Measurements from ENCODE around the gene MED26.
A peak's percentile ranks its signal among the peaks of the same experiment; 100 is the strongest.

Gene MED26

DNA sequence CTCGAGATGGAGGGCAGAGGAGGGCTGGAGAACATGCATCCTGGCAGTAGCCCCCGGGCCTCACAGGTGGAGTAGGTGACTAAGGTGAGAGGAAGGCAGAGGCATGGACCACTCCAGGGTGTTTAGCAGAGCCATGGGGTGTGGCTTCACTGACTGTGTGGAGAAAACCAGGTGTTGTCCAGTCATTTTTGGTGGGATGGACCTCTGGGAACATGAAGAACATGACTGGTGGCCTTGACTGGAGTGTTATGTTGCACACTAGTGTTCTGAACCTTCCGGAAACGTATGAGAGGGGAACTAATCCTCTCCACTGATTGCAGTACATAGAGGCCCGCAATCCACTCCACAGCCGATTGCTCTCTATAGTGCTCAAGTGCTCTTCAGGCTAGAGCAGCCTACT, 16.9 kb downstream of the MED26 start:
- no peak for DNase-seq

DNA sequence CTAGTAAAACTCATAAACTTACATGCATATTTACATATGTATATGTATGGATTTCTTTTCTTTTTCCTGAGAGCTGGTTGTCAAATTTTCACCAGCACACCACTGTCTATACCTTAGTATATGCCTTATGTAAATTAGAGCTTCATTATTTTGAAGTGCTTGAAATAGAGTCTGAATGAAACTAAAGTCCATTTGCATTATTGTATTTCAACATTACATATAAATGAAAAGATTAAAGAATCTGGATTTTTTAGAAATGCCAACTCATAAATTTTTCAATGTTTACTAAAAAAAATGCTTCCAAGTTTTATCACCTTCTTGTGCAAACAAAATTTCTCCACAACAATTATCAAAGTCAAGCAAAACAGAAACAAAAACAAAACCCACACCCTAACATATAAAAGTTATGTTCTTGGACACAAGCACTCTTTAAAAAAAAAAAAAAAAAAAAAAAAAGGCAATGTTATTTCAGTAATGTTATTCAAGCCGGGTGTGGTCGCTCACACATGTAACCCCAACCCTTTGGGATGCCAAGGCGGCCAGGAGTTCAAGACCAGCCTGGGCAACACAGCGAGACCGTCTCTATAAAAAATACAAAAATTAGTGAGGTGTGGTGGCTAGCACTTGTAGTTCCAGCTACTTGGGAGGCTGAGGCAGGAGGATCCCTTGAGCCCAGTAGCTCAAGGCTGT, 18.3 kb downstream of the MED26 start:
- DNase-seq = no peak

DNA sequence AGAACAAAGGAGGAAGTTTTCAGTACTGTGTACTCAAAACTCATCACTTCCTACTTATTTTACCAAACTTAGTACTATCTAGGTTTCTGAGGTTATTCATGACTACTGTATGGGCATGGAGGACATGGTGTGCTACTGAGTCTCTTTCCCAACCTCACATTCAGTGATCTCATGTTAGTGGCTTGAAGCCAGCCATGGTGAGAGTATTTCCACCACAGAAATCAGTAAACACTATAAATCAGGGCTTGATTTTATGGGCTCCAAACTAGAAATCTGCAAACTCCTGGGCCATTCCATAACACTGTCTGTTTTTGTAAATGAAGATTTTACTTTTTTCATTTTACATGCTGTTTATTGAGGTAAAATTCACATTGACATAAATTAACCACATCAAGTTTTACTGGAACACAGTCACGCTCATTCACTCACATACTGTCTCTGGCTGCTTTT, 19.7 kb downstream of the MED26 start:
- DNase-seq = no peak

DNA sequence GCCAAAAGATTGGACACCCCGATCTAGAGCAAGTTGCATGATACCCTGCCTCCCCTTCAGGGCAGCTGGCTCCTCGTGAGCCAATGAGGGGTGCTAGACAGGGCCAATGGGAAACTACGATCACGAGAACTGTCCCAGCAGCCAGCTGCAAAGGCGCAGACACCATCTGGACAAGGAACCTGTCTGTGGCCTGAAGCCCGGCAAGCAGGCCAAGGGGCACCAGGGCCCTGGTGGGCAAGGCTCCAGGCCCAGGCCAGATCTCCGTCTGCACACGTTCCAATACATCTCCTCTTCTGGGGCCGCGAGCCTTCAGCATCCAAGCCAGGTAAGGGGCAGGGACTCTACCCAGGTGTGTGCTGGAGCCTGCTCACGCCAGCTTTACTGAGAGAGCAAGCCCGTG, 20.2 kb downstream of the MED26 start:
- no peak for DNase-seq

DNA sequence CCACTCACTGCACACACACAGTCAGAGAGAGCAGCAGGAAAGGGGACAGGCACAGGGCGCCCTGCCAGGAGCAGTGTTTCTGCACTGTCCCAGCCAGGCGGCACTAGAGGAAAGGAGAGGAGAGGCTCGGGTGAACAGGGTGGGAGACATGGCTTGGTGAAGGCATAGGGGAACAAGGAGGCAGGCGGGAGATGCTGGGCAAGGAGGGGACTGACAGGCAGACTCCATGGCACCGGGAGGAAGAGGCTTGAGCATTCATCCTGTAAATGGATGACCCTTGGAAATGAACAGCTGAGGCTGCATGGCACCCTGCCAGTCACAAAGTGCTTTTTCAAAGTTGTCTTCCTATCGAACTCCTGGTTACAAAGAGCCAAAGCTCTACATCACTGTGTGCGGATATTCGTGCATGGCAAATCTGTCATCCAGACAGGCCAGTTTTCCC, 22.4 kb downstream of the MED26 start:
- DNase-seq = no peak

DNA sequence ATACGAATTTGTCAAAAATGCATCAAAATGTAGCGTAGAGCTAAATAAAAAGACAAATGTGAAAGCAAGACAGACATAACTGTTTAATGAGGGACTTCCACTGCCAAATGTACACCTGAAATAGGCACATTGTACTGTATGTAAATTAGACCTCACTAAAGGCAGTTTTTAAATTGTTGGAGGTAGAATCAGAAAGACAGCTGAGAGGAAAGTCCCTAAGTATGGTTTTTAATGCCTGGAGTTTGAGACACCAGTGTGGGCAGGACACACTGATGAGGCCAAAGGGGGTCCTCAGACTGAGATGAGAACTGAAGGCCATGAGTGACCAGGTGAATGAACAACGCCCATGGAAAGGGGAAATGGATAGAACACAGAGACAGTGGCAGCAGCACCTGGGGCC, 22.9 kb downstream of the MED26 start:
- no peak for DNase-seq

DNA sequence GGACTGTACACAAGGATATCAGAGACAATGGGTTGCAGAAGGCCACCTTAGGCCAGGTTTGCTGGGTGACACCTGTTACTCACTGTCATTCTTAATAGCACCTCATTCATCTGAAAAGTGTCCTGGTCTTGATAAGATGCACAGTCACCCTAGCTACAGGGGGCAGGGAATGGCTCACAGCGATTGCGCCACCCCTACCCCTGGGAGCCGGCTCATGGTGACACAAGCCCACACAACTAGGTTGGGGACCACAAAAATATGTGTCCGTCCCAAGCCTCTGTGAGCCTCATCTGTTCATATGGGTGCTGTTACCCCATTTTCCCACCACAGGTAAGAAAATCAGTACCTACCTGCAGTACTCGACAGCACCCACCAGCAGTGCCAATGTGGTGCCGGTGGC, 23.4 kb downstream of the MED26 start:
- no peak for DNase-seq

DNA sequence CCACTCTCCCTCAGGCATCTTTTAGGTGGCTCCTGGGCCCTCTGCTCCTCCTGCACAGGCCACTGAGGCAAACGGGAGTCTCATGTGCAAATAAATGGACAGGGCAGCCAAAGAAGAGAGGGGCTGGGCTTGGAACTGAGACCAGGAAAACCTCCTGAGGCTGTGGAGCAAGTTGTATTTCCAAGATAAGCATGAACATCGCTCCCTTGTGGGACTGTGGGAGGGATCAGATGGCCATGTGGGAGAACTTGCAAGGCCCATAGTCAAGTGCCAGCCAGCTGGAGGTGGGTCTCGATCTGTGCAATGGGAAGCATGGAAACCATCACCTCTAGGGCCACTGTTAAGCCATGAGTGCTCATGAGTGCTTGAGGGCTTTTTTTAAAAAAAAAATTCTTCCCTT, 24.9 kb downstream of the MED26 start:
- no peak for DNase-seq

DNA sequence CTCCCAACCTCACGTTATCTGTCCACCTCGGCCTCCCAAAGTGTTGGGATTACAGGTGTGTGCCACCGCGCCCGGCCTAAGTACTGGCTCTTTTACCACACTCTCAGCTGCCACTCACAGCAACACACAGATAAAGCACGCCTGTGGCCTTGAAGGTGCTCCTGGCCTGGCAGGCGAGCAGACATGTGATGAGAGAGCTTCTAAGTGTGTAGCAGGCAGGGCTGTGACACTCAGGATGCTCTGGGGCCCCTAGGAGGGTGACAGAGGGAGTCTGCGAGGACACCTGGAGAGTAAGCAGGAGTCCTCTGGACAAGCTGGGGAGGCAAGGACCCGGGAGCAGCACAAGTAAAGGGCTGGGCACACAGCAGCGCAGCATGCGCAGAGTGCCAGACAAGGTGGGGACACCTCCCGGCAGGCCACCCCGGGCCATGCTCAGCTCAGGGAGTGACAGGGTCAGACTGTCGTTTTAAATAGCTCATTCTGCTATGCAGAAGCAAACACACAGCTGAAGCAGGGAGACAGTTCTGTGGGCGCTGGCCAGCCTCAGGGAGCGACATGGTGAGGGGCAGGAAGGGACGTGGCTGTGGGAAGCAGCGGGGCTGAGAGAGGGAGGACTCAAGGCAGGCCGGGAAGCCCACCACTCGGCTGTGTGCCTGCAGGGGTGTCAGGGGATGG, 26.5 kb downstream of the MED26 start:
- no peak for DNase-seq

DNA sequence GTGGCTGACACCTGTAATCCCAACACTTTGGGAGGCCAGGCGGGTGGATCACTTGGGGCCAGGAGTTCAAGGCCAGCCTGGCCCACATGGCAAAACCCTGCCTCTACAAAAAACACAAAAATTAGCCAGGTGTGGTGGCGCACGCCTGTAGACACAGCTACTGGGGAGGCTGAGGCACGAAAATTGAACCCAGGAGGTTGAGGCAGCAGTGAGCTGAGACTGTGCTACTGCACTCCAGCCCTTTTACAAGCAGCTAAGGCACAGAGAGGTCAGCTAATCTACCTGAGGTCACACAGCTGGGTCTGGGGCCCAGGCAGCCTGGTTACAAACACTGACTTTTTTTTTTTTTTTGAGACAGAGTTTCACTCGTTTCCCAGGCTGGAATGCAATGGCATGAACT, 27.2 kb downstream of the MED26 start:
- no peak for DNase-seq

DNA sequence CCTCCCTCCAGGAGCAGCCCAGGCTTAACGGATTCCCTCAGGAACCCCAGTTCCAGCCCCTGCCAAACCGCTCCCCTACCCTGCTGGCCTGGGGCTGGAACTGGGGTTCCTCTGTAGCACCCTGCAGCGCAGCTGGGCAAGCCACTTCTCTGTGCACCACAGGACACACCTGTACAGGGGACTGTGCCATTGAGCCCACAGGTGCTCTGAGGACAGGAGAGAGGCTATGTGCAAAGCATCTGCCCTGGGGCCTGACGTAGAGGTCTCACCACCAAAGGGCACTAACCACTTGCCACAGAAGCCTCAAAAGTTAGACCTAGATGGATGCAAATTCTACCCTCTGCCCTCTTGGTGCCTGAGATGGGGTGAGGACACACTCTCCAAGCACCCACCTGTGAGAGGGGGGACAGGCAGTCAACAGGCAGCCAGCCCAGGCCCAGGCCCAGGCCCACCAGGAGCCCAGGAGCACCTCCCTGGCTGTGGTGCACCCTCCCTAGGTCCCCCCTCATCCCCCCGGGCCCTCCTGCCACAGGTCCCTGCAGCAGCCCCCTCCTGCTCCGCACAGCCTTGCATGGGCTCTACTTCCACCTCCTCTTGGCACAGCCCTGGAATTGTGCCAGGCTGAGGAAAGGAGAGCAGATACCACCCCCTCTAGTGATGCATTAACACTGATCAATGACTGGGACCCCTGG, 28.2 kb downstream of the MED26 start:
- no peak for DNase-seq

DNA sequence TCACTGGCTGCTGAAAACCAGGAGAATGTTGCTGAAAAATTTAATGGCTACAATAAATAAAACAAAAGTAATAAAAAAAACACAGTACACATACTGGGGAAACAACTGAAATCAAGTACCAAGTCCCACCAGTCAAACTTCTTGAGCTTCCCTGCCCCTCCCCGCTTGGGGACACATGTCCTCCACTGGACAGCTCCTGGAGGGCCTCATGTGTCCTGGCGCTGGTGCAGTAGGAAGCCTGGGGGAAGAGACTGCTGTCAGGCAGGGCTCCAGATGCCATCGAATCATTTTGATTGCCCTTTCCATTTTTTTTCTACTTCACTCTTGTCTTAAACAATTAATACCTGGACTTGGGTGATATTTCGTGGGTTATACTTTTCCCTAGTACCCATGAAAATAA, 29.2 kb downstream of the MED26 start:
- DNase-seq = no peak

DNA sequence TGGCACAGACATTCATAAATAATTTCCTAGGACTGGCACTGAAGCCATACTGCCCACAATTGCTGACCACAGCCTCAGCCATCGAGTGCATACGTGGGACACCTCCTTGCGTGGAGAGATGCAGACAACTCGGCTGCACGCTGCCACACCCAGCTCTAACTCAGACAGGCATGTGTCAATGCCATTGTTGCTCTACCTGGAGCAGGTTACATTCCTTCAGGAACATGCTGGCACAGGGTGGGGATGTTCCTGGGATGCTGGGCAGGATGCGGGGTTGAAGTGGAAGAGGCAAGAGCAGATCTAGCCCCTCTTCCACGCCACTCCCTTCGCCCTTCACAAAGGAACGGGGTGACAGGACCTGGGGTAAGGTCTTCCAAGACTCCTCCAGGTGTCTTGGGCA, 31.6 kb downstream of the MED26 start:
- DNase-seq = no peak

DNA sequence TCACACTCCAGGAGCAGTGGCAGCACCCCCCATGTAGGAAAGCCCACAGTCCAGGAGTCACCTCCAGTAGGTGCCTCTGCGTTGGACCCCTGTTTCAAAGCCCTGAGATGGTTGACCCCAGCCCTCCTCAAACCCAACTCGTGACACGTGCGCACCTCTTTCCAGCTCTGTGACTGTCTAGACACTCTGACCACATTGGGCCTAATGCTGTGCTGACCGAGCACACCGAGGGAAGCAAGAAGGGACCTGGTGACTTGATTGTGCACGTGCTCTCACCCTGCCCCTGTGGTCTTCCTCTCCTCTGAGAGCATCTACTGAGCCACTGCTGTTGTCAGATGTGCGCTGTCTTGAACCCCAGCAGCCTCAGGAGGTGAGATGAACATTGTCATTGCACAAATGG, 32.9 kb downstream of the MED26 start:
- DNase-seq = no peak

DNA sequence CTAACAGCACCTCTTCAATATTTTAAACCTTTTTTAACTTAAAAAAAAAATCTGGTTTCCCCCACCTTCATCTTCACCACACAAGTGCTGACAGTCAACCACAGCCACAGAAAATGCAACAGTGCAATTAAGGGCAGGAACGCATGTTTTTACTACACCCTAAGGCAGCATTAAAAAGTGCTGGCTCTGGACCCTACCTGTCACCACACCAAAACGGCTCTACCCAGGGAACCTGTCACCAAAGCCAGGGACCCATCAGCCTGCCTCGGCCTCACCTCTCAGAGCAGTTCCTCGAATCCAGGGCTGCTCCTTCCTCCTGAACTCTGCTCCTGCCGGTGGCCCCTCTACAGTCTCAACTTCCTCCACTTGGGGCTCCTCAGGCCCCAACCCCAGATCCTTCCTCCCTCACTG, 33.3 kb downstream of the MED26 start:
- peak; percentile 13 to 76 (median 49) for DNase-seq

DNA sequence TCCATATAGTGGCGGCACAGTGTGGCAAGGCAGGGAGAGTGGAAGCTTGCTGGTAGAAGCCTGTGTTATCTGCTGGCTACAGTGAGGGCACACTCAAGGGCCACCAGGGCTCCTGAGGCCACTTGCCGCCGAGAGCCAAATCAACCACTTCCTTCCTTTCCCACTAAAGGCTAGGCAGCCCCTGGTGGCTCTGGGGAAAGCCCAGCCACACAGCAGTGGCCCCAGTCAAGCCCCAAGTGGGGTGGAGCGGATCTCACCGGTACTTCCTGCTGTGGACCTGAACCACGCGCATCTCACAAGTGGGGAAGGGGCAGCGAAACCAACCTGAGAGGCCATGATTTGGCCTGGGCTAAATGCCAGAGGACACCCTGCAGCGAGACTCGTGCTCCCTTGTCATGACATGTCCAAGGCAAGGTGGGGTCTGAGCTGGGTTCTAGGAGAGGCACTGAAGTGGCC, 33.8 kb downstream of the MED26 start:
- DNase-seq = peak in 2 of 6 experiments; percentile 26 to 42

DNA sequence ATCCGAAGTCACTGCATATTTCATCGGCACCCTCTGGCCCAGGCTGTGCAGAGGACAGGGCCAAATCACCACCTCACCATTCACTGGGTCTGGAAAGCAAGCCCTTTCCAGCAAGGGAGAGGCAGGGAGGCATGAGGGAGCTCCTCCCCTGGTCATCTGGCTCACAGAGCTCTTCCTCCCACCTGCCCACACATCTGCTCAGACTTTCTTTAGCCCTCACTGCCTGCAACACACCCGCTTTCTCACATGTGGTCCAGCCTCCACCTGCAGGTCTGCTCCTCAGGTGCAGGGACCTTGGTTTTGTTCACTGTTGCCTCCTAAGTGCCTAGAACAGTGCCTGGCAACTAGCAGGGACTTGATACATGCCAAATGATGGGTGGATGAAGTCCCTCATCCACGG, 34.8 kb downstream of the MED26 start:
- no peak for DNase-seq

DNA sequence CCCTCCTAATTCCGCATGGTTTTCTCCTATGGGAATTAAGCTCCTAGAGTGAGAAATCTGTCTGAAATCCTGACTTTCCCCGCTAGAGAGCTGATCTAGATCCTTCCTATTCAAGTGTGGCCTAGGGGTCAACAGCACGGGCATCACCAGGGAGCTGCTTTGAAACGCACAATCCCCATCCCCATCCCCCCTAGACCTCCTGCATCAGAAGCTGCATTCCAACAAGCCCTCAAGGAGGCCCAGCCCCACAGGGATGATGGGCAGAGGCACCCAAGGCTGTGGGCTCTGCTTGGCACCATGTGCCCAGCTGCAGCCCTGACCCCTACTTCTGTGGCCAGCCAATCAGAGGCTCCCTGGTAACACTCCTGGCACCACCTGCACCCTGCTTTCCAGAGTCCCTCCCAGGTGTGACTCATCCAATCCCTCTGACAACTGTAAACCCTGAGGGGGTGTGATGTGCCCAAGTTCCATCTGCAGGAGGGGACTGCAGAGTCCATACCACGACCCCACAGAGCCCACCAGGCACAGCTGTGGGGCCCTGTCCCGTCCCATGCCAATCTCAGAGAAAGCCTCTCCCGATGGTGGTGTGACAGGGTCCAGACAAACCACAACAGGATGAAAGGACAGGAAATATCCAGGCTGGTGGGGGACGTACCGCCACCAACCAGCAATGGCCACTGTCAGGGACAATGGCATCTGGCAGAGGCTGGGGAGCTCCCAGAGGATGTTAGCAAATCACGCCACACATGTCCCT, 36.0 kb downstream of the MED26 start:
- no peak for DNase-seq

DNA sequence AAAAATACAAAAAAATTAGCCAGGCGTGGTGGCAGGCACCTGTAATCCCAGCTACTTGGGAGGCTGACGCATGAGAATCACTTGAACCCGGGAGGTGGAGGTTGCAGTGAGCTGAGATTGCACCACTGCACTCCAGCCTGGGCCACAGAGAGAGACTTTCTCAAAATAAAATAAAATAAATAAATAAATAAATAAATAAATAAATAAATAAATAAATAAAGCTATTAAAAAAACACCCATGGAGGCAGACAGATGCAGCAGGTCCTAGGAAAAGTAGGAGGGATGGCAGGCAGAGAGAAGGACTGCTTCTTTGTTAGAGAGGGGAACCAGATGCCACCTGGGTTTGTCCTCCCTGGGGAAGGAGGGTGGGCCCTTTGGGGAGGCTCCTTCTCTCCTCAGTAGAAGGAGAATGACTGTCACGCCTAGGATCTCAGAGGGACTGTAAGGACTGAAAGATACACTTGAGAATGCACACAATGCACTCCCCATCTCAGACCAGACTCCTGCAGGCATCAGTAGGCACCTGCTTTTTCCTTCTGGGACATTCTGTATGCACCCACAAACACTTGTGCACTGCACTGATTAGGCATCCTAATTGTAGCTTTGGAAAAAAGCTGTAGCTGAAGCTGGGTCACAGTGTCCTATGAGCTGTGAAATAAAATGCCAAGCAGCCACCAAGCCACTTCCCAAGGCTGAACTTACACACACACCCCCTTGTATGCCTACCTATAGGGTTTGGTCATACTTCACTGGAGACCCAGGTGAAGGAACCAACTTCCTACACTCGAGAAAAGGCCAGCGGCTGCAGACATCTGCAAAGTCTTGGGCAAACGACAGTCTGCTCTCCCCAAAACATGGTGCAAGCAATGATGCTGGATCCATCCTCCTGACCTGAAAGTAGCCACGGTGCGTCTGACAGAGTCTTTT, 36.9 kb downstream of the MED26 start:
- no peak for DNase-seq

DNA sequence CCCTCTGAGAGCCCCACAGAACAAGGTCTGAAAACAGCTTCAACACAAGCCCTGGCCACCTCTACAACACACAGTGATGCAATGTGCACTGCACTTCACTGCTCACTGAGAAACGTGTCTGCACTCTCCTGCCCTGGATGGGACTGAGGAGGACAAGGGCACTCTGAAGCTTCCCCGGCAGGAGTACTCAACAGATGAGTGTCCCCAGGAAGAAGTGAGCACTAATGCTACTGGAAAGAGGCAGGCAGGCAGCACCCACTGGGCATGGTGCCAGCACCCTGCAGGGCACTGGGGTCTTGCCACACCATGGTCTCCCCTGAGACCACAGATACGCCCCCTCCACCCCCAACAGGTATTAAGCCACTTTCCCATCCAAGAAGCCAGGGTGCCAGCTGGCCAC, 38.1 kb downstream of the MED26 start:
- no peak for DNase-seq

DNA sequence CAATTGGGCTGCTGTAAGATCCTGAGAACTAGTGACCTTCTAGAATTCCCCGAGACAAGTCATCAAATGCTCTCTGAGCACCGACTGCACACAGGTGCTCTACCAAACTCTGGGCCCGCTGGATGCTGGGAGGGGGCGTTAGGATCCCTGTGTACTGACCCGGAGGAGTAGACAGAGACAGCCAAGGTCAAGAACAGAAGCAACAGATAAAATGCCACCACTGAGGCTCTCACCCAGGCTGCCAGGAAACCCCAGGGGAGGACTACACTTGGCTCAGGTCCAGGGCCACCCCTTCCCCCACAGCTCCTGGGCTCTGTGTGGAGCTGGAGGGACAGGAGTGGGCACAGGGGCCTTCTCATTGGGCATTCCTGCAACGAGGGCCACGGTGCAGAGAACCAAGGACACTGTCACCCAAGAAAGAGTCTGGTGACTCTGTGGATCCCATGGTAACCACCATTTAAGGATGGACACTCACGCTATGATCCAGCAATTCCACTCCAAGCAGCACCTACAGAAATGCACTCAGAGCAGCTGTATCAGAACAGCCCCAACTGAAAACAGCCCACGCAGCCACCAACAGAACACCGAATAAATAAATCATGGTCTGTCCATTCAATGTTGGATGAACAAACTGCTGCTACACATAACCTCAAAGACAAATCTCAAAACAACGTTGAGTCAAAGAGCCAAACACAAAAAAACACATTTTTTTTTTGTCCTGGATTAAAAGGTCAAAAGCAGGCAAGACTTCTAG, 39.0 kb downstream of the MED26 start:
- DNase-seq = no peak

Measured in stimulated activated naive CD4-positive, alpha-beta T cell (primary cell).